GM13977 (cell line): ENCODE results near the gene OR14C36.

Source experiments
- DNase-seq: peaks from one replicate; pipeline ENCODE4 v3.0.0; 2012; ENCODE audit warnings: low spot score
- CTCF ChIP-seq: IDR thresholded peaks from 2 replicates; pipeline ENCODE4 v1.5.1; 2012; ENCODE audit warnings: mild to moderate bottlenecking, control low read depth; ENCODE audit not compliant: insufficient read depth; ENCODE audit errors: extremely low read depth, missing control alignments
- in situ Hi-C: fragments of 300-500 bp; cut with MboI; formaldehyde crosslinking; loops from one replicate; pipeline ENCODE4 v1.12.0; 2022; ENCODE audit warnings: low sequenced_read_pairs, low pct_unique_long_range_greater_than_20kb, mixed read lengths, inconsistent platforms; ENCODE audit not compliant: unreplicated experiment

The OR14C36 gene

GRCh38 chr1:248376916-248377315 is 28.3 kb downstream of the OR14C36 start:
- in situ Hi-C loops: no loop called here
- DNase-seq: no peak
- TF ChIP-seq CTCF: no peak

GRCh38 chr1:248380854-248381253 is 32.3 kb downstream of the OR14C36 start:
- in situ Hi-C loops: no loop called here
- no peak for DNase-seq
- TF ChIP-seq CTCF: no peak

GRCh38 chr1:248388426-248388825 is 39.9 kb downstream of the OR14C36 start:
- TF ChIP-seq CTCF: no peak
- in situ Hi-C loops: no loop called here
- DNase-seq: no peak

GRCh38 chr1:248393050-248393449 is 44.5 kb downstream of the OR14C36 start:
- in situ Hi-C loops: no loop called here
- no peak for DNase-seq
- no peak for TF ChIP-seq CTCF
